Ramos (cell line): ENCODE measurements around the gene KCTD11.

ENCODE experiments used
- in situ Hi-C: fragments of 300-500 bp; cut with MboI; formaldehyde crosslinking; loops from one replicate; pipeline ENCODE4 v1.14.3; 2022; ENCODE audit warnings: low sequenced_read_pairs; ENCODE audit not compliant: unreplicated experiment

Gene KCTD11

GRCh38 chr17:7394452-7395191 is 42.7 kb downstream of the KCTD11 start, which contains the start of gene PLSCR3:
Gene PLSCR3 (minus strand): TSS chr17:7394525. CDS start chr17:7394110, 415 bp downstream.
- in situ Hi-C loops, result no loop called here

- in situ Hi-C loops, result no loop called here
Measured at GRCh38 chr17:7396147-7396546, 44.2 kb downstream of the KCTD11 start.

GRCh38 chr17:7398612-7399011 is 46.6 kb downstream of the KCTD11 start:
- in situ Hi-C loops, result no loop called here

GRCh38 chr17:7403043-7403726 is 51.2 kb downstream of the KCTD11 start:
- in situ Hi-C loops, result no loop called here

- in situ Hi-C loops, result no loop called here
Measured at GRCh38 chr17:7403727-7403976, 51.7 kb downstream of the KCTD11 start.

- in situ Hi-C loops, result no loop called here
Measured at GRCh38 chr17:7403977-7404736, 52.2 kb downstream of the KCTD11 start, which contains the start of gene TMEM256. Gene TMEM256 (minus strand): TSS chr17:7404097. CDS start chr17:7404084, 13 bp downstream.
